HL-60/S4 (cell line): ENCODE measurements around the gene EHD4.

Experiments
- in situ Hi-C: fragments of 300-500 bp; cut with MboI; formaldehyde crosslinking; loops from 2 replicates; pipeline ENCODE4 v1.14.3; 2022; ENCODE audit warnings: low sequenced_read_pairs

EHD4 gene

GRCh38 chr15:41995476-41995855, 23.1 kb upstream of the EHD4 start:
- in situ Hi-C loops, result loop anchor here (25.0 kb wide), 1 partner anchor 142 kb away; no protein-coding TSS in a partner anchor

GRCh38 chr15:41994772-41995475, 22.6 kb upstream of the EHD4 start:
- in situ Hi-C loops, result loop anchor here (5.0 to 25.0 kb wide), 2 partner anchors 62 to 142 kb away; no protein-coding TSS in a partner anchor

- in situ Hi-C loops, result loop anchor here (5.0 to 25.0 kb wide), 2 partner anchors 63 to 143 kb away; no protein-coding TSS in a partner anchor
Observed at GRCh38 chr15:41994171-41994650, 21.9 kb upstream of the EHD4 start.

GRCh38 chr15:41993472-41994170, 21.3 kb upstream of the EHD4 start:
- in situ Hi-C loops, result loop anchor here (5.0 to 25.0 kb wide), 2 partner anchors 64 to 144 kb away; no protein-coding TSS in a partner anchor

- in situ Hi-C loops, result loop anchor here (5.0 to 25.0 kb wide), 2 partner anchors 65 to 145 kb away; no protein-coding TSS in a partner anchor
Observed at GRCh38 chr15:41992803-41993190, 20.4 kb upstream of the EHD4 start.

- in situ Hi-C loops, result loop anchor here (5.0 to 25.0 kb wide), 2 partner anchors 65 to 145 kb away; no protein-coding TSS in a partner anchor
Observed at GRCh38 chr15:41992151-41992802, 19.9 kb upstream of the EHD4 start.

GRCh38 chr15:41990691-41991090, 18.3 kb upstream of the EHD4 start:
- in situ Hi-C loops, result loop anchor here (5.0 to 25.0 kb wide), 2 partner anchors 67 to 147 kb away; no protein-coding TSS in a partner anchor

GRCh38 chr15:41990243-41990605, 17.9 kb upstream of the EHD4 start:
- in situ Hi-C loops, result loop anchor here (5.0 to 25.0 kb wide), 2 partner anchors 67 to 147 kb away; no protein-coding TSS in a partner anchor

GRCh38 chr15:41989573-41990242, 17.4 kb upstream of the EHD4 start:
- in situ Hi-C loops, result loop anchor here (5.0 to 25.0 kb wide), 2 partner anchors 68 to 148 kb away; no protein-coding TSS in a partner anchor

GRCh38 chr15:41988896-41989572, 16.7 kb upstream of the EHD4 start:
- in situ Hi-C loops, result loop anchor here (25.0 kb wide), 1 partner anchor 148 kb away; no protein-coding TSS in a partner anchor

- in situ Hi-C loops, result loop anchor here (25.0 kb wide), 1 partner anchor 149 kb away; no protein-coding TSS in a partner anchor
Observed at GRCh38 chr15:41987925-41988275, 15.5 kb upstream of the EHD4 start.

- in situ Hi-C loops, result loop anchor here (25.0 kb wide), 1 partner anchor 150 kb away; no protein-coding TSS in a partner anchor
Observed at GRCh38 chr15:41987246-41987924, 15.0 kb upstream of the EHD4 start.

GRCh38 chr15:41985236-41986160, 13.1 kb upstream of the EHD4 start:
- in situ Hi-C loops, result loop anchor here (25.0 kb wide), 1 partner anchor 152 kb away; no protein-coding TSS in a partner anchor

- in situ Hi-C loops, result loop anchor here (25.0 kb wide), 1 partner anchor 153 kb away; no protein-coding TSS in a partner anchor
Observed at GRCh38 chr15:41984622-41985021, 12.3 kb upstream of the EHD4 start.

- in situ Hi-C loops, result loop anchor here (25.0 kb wide), 1 partner anchor 153 kb away; no protein-coding TSS in a partner anchor
Observed at GRCh38 chr15:41983621-41984571, 11.5 kb upstream of the EHD4 start.

GRCh38 chr15:41983221-41983620, 10.9 kb upstream of the EHD4 start:
- in situ Hi-C loops, result loop anchor here (25.0 kb wide), 1 partner anchor 154 kb away; no protein-coding TSS in a partner anchor
